K562 treated with DMSO at 1 percent for 12 hours (cell line): ENCODE measurements around the gene ATF7IP. TPM values are rescaled to one million over a fixed set of nuclear protein-coding genes. Genes with fewer than 3 reads are reported as not detected.

ENCODE experiments used
- total RNA-seq: library from RNA; unstranded; fragments of 300-600 nt; gene quantifications from 2 replicates; pipeline ENCODE4 v1.2.3, GENCODE V29; 2022; ENCODE audit not compliant: insufficient read depth

ATF7IP gene, protein sequence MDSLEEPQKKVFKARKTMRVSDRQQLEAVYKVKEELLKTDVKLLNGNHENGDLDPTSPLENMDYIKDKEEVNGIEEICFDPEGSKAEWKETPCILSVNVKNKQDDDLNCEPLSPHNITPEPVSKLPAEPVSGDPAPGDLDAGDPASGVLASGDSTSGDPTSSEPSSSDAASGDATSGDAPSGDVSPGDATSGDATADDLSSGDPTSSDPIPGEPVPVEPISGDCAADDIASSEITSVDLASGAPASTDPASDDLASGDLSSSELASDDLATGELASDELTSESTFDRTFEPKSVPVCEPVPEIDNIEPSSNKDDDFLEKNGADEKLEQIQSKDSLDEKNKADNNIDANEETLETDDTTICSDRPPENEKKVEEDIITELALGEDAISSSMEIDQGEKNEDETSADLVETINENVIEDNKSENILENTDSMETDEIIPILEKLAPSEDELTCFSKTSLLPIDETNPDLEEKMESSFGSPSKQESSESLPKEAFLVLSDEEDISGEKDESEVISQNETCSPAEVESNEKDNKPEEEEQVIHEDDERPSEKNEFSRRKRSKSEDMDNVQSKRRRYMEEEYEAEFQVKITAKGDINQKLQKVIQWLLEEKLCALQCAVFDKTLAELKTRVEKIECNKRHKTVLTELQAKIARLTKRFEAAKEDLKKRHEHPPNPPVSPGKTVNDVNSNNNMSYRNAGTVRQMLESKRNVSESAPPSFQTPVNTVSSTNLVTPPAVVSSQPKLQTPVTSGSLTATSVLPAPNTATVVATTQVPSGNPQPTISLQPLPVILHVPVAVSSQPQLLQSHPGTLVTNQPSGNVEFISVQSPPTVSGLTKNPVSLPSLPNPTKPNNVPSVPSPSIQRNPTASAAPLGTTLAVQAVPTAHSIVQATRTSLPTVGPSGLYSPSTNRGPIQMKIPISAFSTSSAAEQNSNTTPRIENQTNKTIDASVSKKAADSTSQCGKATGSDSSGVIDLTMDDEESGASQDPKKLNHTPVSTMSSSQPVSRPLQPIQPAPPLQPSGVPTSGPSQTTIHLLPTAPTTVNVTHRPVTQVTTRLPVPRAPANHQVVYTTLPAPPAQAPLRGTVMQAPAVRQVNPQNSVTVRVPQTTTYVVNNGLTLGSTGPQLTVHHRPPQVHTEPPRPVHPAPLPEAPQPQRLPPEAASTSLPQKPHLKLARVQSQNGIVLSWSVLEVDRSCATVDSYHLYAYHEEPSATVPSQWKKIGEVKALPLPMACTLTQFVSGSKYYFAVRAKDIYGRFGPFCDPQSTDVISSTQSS
- 2.5 and 11.2 TPM in 2 replicates for total RNA-seq

DNA sequence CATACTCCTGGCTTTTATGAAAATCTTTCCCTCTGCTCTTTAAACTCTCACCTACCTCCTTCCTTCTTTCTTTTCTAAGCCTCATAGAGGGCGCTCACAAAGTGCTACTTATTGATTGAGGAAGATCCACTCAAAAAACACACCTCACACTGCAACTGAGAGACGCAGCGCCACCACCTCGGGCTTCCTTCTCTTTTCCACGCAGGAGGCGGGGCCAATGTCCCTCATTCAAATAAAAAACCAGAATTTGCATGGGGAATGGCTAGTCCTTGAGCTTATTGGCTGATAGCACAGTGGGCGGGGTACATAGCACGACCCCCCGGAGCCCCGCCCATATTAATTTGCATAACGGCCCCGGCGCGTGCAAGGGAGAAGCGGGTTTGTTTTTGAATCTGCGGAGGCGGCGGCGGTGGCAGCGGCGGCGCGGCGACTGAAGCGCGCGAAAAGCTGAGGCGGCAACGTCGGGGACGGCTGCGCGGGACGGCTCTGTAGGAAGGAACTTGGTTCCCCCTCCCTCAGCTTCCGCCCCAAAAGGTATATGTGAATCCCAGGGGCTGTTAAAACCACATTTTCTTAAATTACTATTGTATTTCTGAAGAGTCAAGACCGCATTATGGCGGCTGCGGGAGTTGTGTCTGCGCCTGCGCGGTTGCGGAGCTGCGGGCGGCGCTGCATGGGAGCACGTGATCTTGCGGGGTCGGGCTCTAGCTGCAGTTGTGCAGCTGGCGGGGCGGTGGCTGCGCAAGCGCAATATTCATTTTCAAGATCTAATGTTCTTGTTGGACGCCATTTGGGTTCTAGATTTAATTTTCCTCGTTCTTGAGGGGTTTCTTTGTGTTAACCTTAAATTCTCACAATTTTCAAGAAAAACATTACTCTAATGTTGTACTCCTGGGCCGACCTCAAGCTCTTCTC lies at the start of gene ATF7IP:
ATF7IP (plus strand) TSS at position 389 of the 915 bp plus-strand sequence. CDS start 58,234 bp downstream, outside the sequence.

Other genes with a start within 250 kb of the ATF7IP start
- gene PLBD1, start 202.2 kb downstream of the ATF7IP start, total RNA-seq = 11.3 and 17.1 TPM in 2 replicates